OCI-LY3 (cell line): Measurements from ENCODE around the gene HYI.

ENCODE experiments used
- EZH2phosphoT487 ChIP-seq: fragments of 200-600 bp; shearing (Covaris generic); IDR thresholded peaks from 2 replicates; pipeline ENCODE4 v1.6.1; 2018; ENCODE audit warnings: antibody characterized with exemption, mixed run types, low read depth
- TF ChIP-seq, protein P1 (sequence below): fragments of 200-600, 300-600 bp; sonication (generic); IDR thresholded peaks from 2 replicates; pipeline ENCODE4 v1.5.1; 2014; ENCODE audit warnings: antibody characterized with exemption, low read length, low read depth

DNA sequence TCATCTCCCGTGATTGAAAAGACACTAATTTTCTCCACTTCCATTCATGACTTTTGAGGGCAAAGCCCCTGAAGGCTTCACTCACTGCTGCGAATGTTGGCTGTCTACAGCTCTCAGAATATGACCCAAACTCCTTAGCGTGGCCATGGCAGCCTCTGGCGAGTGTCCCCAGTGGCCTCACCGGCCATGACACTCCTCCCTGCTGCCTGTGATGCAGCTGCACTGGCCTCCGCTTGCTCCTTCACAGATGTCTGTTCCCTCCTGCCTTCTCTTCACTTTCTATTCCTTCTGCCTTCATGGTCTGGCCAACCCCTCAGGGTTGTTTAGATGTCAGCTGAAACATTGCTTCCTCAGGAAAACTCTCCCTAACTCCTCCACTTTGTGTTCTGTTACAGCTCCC is 46.2 kb upstream of the HYI start:
- TF ChIP-seq, protein P1, sequence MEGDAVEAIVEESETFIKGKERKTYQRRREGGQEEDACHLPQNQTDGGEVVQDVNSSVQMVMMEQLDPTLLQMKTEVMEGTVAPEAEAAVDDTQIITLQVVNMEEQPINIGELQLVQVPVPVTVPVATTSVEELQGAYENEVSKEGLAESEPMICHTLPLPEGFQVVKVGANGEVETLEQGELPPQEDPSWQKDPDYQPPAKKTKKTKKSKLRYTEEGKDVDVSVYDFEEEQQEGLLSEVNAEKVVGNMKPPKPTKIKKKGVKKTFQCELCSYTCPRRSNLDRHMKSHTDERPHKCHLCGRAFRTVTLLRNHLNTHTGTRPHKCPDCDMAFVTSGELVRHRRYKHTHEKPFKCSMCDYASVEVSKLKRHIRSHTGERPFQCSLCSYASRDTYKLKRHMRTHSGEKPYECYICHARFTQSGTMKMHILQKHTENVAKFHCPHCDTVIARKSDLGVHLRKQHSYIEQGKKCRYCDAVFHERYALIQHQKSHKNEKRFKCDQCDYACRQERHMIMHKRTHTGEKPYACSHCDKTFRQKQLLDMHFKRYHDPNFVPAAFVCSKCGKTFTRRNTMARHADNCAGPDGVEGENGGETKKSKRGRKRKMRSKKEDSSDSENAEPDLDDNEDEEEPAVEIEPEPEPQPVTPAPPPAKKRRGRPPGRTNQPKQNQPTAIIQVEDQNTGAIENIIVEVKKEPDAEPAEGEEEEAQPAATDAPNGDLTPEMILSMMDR = no peak
- no peak for TF ChIP-seq EZH2phosphoT487
